Activated CD4-positive, alpha-beta T cell treated with anti-CD3 and anti-CD28 coated beads for 24 hours (primary cell): ENCODE measurements around the gene SLC24A3.
"Not testable (repeated sequence)": the region's sequence is repeated elsewhere in the genome, so short reads cannot be mapped to it uniquely, and the experiment has no call there.

Experiments used
- DNase-seq, 2 donors: peaks; one replicate each; pipeline ENCODE4 v3.0.0-alpha.2; 2020; ENCODE audit warnings: low read depth in 2 of 2

SLC24A3 gene

DNA sequence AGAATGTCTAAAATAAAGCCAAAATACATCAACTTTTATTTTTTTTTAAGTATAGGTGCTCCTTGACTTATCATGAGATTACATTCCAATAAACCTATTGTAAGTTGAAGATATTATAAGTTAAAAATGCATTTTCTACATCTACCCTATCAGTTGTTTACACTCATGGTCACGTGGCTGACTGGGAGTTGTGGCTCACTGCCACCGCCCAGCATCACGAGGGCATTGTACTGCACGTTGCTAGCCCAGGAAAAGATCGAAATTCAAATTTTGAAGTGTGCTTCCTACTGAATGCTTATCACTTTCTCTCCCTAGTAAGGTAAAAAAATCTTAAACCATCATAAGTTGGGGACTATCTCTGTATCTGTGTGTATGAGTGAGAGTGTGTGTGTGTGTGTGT is 419.0 kb downstream of the SLC24A3 start:
- DNase-seq = no peak

DNA sequence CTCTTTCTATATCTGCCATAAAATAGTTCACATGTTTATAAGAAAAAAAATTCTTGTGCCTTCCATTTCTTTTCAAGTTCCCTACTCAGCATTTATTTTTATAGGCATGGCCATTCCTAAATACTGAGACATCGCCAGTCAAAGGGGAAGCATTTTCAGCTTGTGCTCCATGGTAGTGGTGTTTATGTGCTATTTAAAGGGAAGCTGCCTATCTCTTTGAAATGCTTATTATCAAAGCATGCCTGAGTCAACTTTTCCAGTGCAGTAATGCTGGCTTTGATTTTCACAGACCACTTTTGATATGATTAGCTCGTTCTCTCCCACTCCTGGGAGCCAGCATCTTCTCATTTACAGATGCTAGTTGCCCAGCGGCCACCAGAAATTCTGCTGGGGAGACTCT is 421.5 kb downstream of the SLC24A3 start:
- DNase-seq = no peak

DNA sequence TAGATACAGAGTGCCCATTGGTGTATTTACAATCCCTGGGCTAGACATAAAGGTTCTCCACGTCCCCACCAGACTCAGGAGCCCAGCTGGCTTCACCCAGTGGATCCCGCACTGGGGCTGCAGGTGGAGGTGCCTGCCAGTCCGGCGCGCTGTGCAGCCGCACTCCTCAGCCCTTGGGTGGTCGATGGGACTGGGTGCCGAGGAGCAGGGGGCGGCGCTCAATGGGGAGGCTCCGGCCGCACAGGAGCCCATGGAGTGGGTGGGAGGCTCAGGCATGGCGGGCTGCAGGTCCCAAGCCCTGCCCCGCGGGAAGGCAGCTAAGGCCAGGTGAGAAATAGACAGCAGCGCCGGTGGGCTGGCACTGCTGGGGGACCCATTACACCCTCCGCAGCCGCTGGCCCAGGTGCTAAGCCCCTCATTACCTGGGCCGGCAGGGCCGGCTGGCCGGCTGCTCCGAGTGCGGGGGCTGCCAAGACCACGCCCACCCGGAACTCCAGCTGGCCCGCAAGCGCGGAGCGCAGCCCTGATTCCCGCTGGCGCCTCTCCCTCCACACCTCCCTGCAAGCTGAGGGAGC is 427.1 kb downstream of the SLC24A3 start:
- DNase-seq = not testable (repeated sequence)

DNA sequence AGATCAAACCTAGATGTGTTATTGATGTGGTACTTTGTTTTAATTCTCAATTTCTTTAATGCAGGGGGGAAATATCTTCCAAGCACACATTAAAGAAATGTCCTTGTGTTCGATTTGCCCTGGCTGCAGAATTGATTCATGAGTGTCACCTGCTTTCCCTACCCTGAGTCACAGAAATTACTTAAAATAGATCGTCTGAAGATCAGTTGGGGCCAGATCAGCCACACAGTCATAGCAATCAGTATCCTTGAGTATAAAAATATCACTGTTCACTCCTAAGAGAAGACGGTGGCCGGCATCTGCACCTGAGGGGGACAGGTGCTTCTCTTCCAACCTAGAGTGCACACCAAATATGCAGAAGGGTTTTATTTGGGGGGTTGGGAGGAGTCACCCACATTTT is 430.4 kb downstream of the SLC24A3 start:
- DNase-seq = no peak

DNA sequence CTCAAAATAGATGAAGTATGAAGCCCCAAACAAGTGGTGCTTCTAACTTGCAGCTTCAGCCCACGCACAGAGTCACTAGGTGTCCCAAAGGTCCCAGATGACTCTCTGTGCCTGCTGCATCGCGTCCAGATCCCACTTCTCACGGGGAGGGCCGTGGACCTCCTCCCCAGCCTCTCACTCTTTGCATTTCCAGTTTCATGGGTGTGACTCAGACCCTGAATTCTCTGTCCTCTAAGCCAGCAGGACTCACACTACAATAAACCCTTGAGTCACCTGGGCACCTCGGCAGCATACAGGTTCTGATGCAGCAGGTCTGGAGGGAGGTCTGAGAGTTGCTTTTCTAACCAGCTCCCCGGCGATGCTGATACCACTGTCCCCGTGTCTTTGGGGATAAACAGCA is 431.6 kb downstream of the SLC24A3 start:
- DNase-seq = no peak

DNA sequence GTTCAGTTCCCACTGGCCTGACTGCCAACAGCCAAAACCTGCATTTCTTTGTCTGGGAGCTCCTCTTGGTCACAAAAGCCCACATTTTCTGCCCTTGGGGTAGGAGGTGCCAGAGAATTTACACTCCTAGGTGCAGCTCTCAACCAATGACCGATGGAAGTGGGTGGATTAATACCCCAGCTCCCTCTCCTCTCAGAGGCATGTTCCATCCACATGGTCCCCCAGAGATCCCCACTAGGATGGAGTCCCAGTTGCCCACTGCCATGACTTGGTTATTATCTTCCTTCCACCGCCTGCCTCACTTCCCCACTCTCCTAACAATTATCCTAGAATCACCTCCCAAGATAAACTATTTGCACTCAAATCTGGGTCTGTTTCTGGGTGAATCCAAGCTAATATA is 434.5 kb downstream of the SLC24A3 start:
- DNase-seq = no peak

DNA sequence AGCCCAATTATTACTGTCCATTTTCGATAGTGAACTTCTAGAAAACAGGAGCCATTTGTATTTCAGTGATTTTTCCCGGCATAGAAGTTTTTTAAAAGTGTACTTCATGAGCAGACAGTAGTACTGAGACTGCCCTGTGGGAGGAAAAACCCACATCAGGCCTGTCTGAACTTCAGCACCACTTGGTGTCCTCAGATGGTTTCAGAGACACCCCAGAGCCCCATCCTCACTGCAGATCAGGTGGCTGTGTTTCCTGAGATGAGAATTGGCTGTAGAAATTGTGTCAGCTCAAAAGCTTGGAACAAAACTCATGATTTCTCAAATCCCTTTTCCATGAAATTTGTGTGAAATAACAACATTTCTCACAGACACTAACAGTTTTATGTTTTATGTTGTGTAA is 435.6 kb downstream of the SLC24A3 start:
- no peak for DNase-seq

DNA sequence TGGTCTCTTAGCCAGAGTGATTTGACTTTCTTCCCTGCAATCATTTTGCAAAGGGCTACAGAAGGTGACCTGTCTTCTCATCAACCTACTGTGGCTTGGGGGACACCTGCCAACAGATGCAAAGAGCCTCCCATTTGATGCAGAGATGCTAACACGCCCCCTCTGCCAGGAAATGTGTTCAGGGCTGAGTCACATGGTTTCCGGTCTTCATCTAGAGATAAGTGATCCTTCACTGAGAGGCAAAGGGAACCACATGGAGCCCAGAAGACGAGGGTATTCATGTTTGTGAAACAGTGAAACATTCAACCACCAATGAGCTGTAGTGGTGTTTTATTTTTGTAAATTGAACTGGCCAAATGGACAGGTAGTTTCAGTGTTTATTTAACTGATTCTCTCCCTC is 436.6 kb downstream of the SLC24A3 start:
- no peak for DNase-seq

DNA sequence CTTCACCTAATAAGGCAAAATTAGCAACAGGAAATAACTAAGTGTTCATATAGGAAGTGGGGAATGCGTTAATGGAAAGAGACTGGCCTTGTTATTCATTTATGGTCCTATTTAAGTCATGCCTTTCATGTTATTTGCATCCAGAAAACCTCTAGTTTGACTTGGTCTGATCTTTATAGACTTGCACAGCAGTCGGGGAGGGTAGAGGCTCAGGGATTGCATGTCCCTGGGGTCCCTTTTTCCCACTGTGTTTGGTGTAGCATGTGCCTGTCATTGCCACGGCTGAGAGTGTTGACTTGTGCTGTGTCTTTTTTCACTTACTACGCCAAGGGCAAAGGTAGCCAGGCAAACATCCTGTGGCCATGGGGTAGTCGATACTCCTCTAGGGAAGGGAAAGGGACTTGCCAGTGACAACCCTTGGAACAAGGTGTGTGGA is 440.2 kb downstream of the SLC24A3 start:
- no peak for DNase-seq

DNA sequence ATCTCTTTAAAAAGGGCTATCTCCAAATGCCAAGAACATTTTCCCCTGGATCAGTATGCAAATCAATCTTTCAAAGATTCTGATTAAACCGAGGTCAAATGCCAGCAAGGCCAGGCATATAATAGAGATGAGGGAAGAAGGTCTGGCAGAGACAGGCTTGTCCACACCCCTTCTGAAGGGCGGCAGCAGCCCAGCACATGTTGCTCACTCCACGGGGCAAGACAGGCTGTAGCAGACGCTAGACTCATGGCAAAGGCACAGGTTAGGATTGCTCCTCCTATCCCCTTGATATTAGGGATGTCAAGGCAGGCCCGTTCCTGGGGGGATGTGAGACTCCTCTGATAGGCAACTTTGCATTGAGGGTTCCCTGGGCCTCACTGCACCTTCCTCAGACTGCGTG is 440.9 kb downstream of the SLC24A3 start:
- no peak for DNase-seq

DNA sequence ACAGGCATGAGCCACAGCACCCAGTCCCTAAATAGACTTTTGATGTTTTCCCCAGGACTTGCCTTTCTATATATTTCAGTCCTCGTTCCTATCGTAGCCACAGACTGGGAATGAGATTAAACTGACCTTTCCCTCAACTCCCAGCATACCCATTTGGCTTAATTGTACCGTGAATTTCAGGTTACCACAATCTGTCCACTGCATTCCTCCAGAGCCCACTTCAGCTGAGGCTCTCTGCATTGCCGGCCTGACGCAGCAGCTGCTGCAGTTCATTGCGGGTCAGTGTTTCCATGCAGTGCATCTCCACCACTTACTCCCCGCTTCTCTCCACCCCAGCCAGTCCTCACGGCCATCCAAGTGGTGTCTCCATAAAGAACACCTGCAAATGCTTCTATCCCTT is 442.5 kb downstream of the SLC24A3 start:
- no peak for DNase-seq

DNA sequence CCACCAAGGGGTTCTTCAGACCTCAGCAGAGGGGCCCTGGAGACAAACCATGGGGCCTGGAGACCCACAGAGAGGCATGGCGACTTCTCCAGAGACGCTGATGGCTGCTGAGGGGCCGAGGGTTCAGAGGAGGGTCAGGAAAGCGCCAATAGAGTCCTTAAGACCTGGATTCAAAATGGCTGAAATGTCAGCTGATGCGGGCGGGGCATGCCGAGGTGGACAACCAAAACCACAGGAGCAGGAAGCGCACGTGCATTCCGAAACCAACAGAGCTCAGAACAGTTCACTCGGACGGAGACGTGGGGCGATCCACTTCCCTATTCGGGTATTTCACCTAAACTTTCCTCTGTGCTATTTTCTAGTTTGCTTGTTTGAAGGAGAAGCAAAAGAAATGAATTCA is 445.7 kb downstream of the SLC24A3 start:
- DNase-seq = no peak

DNA sequence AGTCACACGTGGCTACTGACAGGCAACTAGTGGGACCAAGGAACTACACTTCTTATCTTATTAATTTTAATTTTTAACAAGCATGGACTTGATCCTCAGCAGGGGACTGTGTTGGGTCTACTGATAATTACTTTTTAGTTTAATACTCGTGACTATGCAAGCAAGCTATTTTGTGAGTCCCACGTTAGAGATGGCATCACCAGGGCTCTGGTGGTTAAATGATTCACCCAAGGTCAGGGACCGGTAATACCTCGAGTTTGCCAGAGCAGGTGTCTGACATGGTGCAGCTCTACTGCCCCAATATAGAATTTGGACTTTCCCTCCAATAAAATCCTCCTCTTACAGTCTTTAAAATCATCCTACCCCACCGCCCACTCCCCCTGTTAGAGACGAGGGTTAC is 447.0 kb downstream of the SLC24A3 start:
- DNase-seq = no peak

DNA sequence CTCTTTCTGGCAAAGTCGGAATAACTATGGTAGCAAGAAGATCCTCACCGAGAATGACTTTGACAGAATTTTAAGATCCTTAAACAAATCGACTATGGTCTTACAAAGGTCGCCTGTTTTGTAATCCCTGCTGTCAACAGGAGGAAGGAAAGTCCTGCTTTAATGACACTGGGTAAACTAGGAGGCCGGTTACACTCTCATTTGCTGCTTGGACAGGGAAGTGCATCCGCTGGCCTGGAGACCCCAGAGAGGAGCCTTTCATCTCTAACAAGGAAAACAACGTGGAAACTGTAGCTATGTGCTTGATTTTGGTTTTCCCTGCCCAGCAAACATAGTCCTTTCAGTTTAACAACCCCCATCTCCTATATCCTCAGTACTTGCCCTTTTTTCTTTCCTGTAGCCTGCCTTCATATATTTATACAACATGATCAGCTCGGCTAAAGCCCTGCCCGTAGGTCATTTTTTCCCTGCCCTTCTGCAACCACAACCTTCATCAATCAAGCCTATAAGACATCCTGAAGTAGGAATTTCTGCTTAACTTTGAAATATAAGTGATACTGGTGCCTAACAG is 448.5 kb downstream of the SLC24A3 start:
- no peak for DNase-seq

DNA sequence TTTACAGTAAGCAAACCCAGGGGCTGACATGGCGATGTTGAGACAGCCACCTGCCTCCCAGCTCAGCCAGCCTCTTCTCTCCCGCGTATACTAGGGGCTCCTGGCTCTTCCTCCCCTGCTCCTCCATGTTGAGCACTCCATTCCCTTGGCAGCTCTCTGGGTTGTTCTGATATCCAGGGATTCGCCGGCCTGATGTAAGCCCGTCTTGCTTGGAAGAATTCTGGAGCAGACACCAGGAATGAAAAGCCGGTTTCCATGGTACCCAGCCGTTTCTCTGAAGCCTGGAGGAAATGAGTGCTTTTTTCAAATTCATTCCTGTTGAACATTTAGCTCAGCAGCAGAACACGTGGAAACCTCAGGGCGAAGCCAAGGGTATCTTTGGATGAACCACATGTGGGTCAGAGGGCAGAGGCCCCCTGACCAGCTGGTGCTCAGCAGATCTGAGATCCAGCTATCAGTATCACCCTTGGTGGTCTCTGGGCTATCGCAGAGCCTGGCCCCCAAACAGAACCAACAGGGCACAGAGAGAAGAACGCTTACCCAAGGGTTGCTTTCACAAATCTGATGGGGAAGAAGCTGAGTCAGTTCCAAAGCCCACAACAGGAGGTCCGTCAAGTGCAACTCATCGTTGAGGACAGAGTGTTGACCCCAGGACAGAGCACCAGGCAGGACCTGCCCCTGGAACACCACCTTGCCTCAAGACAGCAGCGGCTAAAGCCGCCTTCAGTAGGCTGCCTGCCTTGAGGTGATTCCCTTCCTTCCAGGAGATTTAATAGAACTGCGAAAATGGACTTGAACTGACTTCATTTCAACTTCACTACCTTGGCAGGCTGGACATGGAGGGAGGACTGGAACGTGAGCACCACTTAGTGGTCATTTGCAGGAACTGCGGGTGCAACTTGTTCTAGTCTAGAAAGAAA is 449.5 kb downstream of the SLC24A3 start:
- peak; percentile 9 to 24 for DNase-seq

DNA sequence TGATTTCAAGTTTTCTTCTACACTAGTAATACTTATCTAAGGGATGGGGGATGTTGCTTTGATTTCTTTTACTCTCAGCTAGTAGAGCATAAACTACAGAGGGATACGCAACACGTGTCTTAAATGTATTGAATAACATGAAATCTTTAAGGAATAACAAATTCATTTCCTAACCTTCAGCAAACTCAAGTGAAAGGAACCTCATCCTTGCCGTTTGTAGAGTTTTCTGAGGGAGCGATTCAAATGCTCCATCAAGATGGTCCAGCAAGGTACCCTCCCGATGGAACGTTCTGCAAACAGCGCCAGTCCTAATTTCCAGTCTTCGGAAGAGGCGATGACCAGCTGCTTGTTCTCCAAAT is 450.2 kb downstream of the SLC24A3 start:
- DNase-seq = no peak

DNA sequence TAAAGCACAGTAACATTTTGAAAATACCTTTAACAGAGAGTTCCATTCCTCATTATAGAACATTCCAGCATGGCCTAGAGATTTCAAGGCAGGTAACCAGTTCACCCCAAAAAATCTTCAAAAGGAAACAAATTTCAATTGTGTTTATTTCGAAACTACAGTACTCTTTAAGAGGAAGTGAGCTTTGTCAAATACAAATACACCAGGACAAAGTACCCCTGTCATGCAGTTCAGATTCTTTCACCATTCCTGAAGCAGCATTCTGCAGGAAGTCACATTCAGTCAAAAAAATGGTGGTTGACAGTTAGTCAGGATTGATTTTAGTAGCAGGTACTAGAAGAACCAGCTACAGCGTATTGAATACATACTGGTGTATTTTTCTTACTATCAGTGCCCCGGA is 456.0 kb downstream of the SLC24A3 start:
- DNase-seq = no peak

DNA sequence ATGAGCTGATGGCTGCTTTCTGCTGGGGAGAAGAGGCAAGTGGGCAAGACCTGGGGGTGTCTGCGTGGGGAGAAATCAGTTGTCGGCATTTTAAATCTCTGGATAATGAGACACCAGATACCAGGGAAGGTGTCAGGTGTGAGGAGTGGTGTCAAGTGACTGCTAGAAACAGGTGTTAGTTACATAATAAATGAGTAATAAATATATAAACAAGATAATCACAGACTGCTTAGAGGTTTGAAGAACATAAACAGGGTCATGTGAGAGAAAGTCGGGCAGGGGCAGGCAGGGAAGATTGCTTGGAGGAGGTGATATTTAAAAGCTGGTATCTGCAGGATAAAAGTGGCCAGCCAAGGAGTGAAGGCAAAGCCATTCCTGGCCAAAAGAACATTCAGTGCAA is 458.4 kb downstream of the SLC24A3 start:
- no peak for DNase-seq

DNA sequence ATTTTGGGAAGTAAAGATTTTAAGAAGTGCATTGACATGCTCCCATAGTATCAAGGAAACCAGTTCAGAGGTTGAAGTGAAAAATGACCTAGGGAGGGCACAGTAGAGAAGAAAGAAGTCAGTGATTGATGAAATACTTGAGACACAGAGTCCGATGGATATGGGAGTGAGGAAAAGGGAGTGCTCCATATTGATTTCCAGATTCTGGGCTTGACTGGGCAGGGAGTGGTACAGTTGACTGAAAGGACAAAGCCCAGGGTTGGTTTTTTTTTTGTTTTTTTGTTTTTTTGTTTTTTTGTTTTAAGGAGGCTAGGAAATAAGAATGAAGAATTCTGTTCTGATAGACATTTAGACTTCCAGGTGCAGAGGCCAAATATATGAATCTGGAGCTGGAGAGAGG is 458.9 kb downstream of the SLC24A3 start:
- no peak for DNase-seq

DNA sequence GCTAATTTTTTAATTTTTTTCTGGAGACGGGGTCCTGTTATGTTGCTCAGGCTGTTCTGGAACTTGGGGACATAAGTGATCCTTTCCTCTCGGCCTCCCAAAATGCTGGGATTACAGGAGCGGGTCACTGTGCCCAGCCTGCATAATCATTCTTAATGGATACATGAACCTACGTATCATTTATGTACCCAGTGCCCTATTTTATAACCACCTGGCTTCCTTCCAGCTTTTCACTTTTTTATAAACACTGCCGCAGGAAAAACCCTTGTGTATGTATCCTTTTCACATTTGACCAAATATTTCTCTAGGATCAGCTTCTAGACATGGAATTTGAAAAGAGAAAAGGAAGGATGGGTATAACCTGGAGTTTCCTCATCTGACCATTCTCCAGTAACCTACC is 460.1 kb downstream of the SLC24A3 start:
- DNase-seq = no peak

DNA sequence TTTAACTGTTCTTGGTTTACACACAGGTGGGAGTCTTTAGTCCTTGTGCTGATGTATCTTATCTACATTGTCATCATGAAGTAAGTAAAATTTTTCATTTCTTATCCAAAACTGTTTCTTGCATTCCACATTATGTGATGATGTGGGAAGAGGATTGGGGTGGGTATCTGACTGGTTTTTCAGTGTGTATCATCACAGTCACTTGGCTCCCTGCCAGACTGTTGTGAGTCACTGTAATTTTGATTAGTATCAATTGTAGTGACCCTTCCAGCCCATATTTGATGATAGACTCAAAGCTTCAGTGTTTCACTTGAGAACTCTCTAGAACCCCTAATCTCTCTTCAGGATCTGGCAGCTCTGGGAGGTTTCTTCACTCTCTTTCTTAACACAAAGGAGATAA is 461.1 kb downstream of the SLC24A3 start:
- DNase-seq = no peak

DNA sequence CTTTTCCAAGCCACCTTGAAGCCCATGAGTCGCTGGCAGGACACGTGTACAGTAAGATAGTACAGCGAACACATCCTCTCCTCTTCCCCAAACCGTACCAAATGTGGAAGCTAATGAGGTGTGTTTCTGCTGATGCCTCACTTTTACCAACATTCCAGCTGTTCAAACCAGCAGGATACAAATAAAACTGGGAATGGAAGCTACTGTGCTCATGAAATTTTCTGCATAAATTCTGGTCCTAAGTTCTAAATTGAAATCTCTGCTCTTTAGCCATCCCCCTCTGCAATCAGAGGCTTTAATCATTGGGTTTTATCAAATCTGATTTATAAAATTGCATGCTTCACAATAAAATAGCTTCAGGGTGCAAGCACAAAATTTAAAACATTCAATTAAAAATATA is 463.8 kb downstream of the SLC24A3 start:
- DNase-seq = no peak

DNA sequence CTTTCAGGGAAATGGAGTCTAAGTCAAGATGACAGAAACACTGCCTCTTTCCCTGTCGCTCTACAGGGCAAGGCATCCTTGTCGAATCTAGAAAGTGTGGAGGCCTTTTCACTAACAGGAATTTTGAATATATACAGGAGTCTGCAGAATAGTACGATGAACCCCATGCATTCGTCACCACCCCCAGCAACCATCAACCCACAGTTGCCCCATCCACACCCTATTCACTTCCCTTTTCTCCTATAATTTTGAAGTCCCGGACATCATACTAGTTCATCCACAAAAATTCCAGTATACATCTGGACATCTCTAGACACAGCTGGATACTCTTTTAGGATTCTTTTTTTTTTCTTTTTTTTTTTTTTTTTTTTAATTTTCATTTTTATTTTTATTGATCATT is 464.9 kb downstream of the SLC24A3 start:
- no peak for DNase-seq
